Panc1 (cell line): ENCODE measurements around the gene HSH2D.

Source experiments
- TCF7L2 ChIP-seq: IDR thresholded peaks from 2 replicates; pipeline ENCODE4 v1.6.1; 2011; ENCODE audit warnings: mild to moderate bottlenecking, low read depth, low read length, inconsistent platforms
- TF ChIP-seq, protein P1 (sequence below), 2 experiments: IDR thresholded peaks; 2 replicates each; pipeline ENCODE4 v1.6.1; 2011 to 2012; ENCODE audit warnings: low read depth in 2 of 2, control low read depth in 1 of 2, low read length in 1 of 2, mild to moderate bottlenecking in 1 of 2, moderate library complexity in 1 of 2; ENCODE audit not compliant: insufficient read depth in 1 of 2

DNA sequence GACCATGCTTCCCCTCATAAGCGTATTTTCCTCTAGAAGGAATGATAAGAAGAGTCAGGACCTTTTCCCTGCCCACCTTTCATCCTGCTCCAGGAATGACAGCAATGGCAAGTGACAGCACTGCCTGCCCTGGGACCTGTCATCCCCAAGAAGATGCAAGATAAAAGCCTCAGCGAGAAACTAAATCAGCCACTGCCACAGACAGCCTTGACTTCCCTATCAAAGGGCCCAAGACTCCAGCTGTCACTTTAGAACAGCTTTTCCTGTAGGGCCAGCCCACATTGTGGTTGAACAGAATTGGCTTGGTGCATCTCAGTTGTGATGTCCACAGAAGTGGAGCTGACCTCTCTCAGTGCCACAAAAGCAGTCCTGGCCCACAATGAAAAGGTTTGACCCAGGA lies 30.7 kb upstream of the HSH2D start:
- TF ChIP-seq, protein P1, sequence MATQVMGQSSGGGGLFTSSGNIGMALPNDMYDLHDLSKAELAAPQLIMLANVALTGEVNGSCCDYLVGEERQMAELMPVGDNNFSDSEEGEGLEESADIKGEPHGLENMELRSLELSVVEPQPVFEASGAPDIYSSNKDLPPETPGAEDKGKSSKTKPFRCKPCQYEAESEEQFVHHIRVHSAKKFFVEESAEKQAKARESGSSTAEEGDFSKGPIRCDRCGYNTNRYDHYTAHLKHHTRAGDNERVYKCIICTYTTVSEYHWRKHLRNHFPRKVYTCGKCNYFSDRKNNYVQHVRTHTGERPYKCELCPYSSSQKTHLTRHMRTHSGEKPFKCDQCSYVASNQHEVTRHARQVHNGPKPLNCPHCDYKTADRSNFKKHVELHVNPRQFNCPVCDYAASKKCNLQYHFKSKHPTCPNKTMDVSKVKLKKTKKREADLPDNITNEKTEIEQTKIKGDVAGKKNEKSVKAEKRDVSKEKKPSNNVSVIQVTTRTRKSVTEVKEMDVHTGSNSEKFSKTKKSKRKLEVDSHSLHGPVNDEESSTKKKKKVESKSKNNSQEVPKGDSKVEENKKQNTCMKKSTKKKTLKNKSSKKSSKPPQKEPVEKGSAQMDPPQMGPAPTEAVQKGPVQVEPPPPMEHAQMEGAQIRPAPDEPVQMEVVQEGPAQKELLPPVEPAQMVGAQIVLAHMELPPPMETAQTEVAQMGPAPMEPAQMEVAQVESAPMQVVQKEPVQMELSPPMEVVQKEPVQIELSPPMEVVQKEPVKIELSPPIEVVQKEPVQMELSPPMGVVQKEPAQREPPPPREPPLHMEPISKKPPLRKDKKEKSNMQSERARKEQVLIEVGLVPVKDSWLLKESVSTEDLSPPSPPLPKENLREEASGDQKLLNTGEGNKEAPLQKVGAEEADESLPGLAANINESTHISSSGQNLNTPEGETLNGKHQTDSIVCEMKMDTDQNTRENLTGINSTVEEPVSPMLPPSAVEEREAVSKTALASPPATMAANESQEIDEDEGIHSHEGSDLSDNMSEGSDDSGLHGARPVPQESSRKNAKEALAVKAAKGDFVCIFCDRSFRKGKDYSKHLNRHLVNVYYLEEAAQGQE (IDR thresholded peaks at IDR 0.05; ENCODE audit: insufficient read depth in 1 of 2, low read depth in 2 of 2, low read length in 1 of 2): no peak
- no peak for TF ChIP-seq TCF7L2
